HEK293T (cell line): Measurements from ENCODE around the gene HS1BP3.

Experiments used
- ARNT ChIP-seq: fragments of 450-650 bp; IDR thresholded peaks from 2 replicates; pipeline ENCODE4 v1.6.1; 2017; ENCODE audit warnings: mild to moderate bottlenecking
- BHLHE40 ChIP-seq: fragments of 450-650 bp; IDR thresholded peaks from 2 replicates; pipeline ENCODE4 v1.6.1; 2016; ENCODE audit warnings: mild to moderate bottlenecking, moderate library complexity, borderline replicate concordance
- ELF4 ChIP-seq: fragments of 450-650 bp; IDR thresholded peaks from 2 replicates; pipeline ENCODE4 v1.6.1; 2017; ENCODE audit warnings: antibody characterized with exemption
- FOXK2 ChIP-seq: fragments of 450-650 bp; IDR thresholded peaks from 2 replicates; pipeline ENCODE4 v1.6.1; 2016; ENCODE audit warnings: mild to moderate bottlenecking
- FOXM1 ChIP-seq: fragments of 450-650 bp; IDR thresholded peaks from 2 replicates; pipeline ENCODE4 v1.6.1; 2017; ENCODE audit warnings: mild to moderate bottlenecking, borderline replicate concordance
- HDGF ChIP-seq: fragments of 450-650 bp; IDR thresholded peaks from 2 replicates; pipeline ENCODE4 v1.6.1; 2017; ENCODE audit warnings: antibody characterized with exemption, borderline replicate concordance
- L3MBTL2 ChIP-seq: fragments of 450-650 bp; conservative IDR thresholded peaks from 2 replicates; pipeline ENCODE4 v1.6.1; 2016; ENCODE audit warnings: mild to moderate bottlenecking
- LEF1 ChIP-seq: fragments of 450-650 bp; IDR thresholded peaks from 2 replicates; pipeline ENCODE4 v1.6.1; 2017; ENCODE audit warnings: mild to moderate bottlenecking, borderline replicate concordance
- NFRKB ChIP-seq: fragments of 450-650 bp; IDR thresholded peaks from 2 replicates; pipeline ENCODE4 v1.6.1; 2016; ENCODE audit warnings: mild to moderate bottlenecking, moderate library complexity
- SP1 ChIP-seq: fragments of 450-650 bp; IDR thresholded peaks from 2 replicates; pipeline ENCODE4 v1.6.1; 2017
- SUZ12 ChIP-seq: fragments of 450-650 bp; IDR thresholded peaks from 2 replicates; pipeline ENCODE4 v1.6.1; 2016; ENCODE audit warnings: mild to moderate bottlenecking
- TARDBP ChIP-seq: fragments of 450-650 bp; IDR thresholded peaks from 2 replicates; pipeline ENCODE4 v1.6.1; 2016
- ZNF384 ChIP-seq: fragments of 450-650 bp; IDR thresholded peaks from 2 replicates; pipeline ENCODE4 v1.6.1; 2016

- TF ChIP-seq ARNT (no peak), L3MBTL2 (no peak), NFRKB (no peak), BHLHE40 (no peak), SP1 (no peak), TARDBP (no peak), LEF1 (no peak), FOXK2 (no peak), HDGF (no peak), FOXM1 (no peak), ZNF384 (no peak), SUZ12 (no peak), ELF4 (no peak)
Measured at GRCh38 chr2:20574930-20575329, 76.0 kb downstream of the HS1BP3 start.
